Activated CD4-positive, alpha-beta T cell treated with anti-CD3 and anti-CD28 coated beads, Interleukin-2, Interleukin-4, amounts not matched to agents 100 ng/mL and 50 ng/mL, durations not matched to agents 16 hours and 8 hours (primary cell): ENCODE results near the gene IL27RA.
"Not testable (repeated sequence)": the region's sequence is repeated elsewhere in the genome, so short reads cannot be mapped to it uniquely, and the experiment has no call there.

Experiments used
- DNase-seq: peaks from one replicate; pipeline ENCODE4 v3.0.0-alpha.2; 2020; ENCODE audit warnings: low spot score

IL27RA gene

GRCh38 chr19:14030997-14031718, 404 bp upstream of the IL27RA start:
- DNase-seq, result no peak

DNA sequence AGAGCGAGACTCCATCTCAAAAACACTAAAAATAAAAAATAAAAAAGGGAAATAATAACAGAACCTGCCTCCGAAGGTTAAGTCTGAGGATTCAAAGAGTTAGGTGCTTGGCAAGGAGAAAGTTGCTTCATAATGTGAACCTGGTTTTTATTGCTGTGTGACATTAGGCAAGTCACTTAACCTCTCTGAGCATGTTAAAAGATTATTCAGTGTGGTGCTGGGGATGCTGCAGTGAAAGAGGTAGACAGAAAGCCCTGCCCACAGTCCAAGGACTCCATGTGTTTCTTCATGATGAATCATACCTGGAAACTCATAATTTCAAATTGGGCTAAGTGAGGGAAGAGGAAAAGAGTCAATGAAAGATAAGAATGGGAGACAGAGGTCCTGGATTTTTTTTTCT, 2.4 kb downstream of the IL27RA start:
- no peak for DNase-seq

DNA sequence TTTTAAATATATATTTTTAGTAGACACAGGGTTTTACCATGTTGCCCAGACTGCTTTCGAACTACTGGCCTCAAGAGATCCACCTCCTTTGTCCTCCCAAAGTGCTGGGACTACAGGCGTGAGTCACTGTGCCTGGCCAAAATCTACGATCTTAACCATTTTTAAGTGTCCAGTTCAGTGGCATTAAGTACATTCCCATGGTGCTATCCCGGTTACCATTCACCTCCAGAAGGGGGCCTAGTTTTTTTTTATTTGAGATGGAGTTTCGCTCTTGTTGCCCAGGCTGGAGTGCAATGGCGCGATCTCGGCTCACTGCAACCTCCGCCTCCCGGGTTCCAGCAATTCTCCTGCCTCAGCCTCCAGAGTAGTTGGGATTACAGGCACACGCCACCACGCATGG, 3.6 kb downstream of the IL27RA start:
- not testable (repeated sequence) for DNase-seq

DNA sequence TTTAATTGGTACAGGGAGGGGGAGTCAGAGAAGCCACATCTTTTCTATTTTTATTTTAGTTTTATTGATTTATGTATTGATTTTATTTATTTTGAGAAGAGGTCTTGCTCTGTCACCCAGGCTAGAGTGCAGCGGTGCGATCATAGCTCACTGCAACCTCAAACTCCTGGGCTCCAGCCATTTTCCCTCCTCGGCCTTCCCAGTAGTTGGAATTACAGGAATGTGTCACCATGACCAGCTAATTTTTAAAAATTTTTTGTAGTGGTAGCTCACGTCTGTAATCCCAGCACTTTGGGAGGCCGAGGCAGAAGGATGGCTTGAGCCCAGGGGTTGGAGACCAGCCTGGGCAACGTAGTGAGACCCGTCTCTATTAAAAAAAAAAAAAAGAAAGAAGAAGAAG, 4.1 kb downstream of the IL27RA start:
- no peak for DNase-seq

- no peak for DNase-seq
These were observed 7.6 kb downstream of the IL27RA start for GRCh38 chr19:14039181-14039580.

DNA sequence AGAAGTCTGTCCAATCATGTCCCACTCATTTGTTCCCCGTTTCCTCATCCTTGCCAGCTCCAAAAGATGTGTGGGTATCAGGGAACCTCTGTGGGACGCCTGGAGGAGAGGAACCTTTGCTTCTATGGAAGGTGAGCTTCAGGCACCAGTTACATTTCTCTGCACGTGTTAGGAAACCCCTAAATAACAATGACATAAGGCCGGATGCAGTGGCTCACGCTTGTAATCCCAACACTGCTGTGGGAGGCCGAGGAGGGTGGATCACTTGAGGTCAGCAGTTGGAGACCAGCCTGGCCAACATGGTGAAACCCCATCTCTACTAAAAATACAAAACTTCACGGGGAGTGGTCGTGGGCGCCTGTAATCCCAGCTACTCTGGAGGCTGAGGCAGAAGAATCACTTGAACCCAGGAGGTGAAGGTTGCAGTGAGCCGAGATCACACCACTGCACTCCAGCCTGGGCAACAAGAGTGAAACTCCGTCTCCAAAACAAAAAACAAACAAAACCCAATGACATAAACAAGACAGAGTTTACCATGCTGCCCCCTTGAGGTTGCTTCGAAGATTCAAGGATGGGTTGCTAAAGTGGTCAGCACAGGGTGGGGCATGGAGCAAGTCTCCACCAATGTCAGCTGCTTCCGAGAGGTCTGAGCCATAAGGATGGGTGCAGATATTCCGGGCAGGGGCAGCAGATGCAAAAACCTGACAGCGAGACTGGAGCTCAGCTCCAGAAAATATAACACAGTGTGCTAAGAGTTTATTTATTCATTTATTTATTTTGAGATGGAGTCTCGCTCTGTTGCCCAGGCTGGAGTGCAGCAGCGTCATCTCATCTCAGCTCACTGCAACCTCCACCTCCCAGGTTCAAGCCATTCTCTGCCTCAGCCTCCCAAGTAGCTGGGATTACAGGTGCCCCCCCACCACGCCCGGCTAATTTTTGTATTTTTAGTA, 11.4 kb downstream of the IL27RA start:
- DNase-seq, result peak; percentile 57

DNA sequence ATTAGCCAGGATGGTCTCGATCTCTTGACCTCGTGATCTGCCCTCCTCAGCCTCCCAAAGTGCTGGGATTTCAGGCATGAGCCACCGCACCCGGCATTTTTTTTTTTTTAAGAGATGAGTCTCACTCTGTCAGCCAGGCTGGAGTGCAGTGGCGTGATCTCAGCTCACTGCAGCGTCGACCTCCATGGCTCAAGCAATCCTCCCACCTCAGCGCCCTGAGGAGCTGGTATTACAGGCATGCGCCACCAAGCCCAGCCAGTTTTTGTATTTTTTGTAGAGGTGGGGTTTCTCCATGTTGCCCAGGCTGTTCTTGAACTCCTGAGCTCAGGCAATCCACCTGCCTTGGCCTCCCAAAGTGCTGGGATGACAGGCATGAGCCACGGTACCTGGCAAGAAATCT, 16.3 kb downstream of the IL27RA start:
- DNase-seq, result not testable (repeated sequence)

GRCh38 chr19:14048443-14049153, 17.0 kb downstream of the IL27RA start:
- DNase-seq, result peak; percentile 71

DNA sequence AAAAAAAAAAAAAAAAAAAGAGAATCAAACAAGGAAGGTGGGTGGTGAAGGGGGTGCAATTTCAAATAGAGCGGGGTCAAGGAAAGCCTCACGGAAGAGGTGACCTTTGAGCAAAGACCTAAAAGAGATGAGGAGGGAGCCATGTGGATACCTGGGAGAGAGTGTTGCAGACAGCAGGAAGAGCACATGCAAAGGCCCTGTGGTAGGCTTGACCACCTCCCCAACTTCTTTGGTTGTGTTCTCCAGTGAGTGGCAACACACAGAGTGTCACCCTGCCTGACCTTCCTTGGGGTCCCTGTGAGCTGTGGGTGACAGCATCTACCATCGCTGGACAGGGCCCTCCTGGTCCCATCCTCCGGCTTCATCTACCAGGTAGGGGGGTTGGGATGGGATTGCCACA, 18.9 kb downstream of the IL27RA start:
- DNase-seq, result no peak

- not testable (repeated sequence) for DNase-seq
These were observed 19.4 kb downstream of the IL27RA start for GRCh38 chr19:14050961-14051360.

DNA sequence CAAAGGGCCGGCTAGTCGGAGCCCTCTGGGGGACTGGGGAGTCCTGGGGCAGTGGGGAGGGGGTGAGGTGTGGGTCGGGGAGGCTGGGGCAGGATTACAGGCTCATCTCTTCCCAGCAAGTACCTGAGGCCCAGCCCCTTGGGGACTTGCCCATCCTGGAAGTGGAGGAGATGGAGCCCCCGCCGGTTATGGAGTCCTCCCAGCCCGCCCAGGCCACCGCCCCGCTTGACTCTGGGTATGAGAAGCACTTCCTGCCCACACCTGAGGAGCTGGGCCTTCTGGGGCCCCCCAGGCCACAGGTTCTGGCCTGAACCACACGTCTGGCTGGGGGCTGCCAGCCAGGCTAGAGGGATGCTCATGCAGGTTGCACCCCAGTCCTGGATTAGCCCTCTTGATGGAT, 20.4 kb downstream of the IL27RA start:
- no peak for DNase-seq

DNA sequence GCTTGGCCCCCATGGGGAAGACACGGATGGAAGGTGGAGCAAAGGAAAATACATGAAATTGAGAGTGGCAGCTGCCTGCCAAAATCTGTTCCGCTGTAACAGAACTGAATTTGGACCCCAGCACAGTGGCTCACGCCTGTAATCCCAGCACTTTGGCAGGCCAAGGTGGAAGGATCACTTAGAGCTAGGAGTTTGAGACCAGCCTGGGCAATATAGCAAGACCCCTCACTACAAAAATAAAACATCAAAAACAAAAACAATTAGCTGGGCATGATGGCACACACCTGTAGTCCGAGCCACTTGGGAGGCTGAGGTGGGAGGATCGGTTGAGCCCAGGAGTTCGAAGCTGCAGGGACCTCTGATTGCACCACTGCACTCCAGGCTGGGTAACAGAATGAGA, 20.9 kb downstream of the IL27RA start:
- no peak for DNase-seq

DNA sequence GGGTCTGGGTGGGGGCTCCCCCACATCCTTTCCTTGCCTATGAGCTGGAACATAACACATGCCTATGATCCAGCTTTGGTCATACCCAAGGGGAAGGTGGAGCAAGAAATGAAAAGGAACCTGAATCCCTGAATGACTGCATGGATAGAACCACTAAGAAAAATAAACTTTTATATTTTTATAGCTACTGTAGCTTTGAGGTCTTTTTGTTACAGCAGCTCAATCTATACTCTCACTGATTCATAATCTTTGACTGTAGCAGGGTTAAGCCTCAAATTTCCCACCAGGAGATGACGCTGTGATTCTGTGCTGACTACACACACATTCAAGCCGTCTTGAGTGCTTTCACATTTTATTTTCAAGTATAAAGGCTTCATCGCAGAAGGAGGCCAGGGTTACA, 21.5 kb downstream of the IL27RA start:
- no peak for DNase-seq

- DNase-seq, result no peak
These were observed 21.9 kb downstream of the IL27RA start for GRCh38 chr19:14053500-14053899.

DNA sequence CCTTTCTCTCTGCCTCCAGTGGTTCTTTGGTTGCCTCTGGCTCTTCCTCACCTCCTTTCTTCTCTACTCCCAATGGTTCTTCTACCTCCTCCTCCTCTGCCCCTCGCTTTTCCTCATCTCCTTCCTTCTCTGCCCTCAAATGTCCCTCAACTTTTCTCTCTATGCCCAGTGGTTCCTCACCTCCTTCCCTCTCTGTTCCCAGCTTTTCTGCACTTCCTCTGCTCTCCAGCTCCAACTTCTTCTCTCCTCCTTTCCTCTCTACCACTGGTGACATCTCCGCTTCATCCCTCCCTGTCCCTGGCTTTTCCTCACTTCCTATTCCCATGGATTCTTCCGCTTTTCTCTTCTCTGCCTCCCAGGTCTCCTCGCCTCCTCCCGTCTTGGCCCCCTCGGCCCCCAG, 22.5 kb downstream of the IL27RA start:
- no peak for DNase-seq

DNA sequence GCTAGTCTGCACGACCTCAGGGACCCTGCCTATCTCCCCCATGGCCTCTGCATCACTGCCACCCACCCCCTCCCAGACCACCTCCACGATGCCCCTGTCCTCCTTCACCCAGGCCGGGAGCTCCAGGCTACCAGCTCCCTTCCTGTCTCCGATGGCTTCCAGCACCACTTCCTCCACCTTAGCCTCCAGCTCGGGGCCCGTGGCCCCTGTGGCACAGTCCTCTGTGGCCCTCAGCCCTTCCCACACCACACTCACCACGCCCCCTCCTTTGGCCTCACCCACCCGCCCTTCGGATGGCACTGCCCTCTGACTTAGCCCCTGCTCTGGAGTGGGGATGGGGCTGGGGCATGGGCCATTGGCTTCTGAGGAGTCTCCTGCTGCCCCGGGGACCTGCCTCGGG, 23.2 kb downstream of the IL27RA start:
- DNase-seq, result no peak

GRCh38 chr19:14055396-14055795, 23.8 kb downstream of the IL27RA start:
- no peak for DNase-seq

DNA sequence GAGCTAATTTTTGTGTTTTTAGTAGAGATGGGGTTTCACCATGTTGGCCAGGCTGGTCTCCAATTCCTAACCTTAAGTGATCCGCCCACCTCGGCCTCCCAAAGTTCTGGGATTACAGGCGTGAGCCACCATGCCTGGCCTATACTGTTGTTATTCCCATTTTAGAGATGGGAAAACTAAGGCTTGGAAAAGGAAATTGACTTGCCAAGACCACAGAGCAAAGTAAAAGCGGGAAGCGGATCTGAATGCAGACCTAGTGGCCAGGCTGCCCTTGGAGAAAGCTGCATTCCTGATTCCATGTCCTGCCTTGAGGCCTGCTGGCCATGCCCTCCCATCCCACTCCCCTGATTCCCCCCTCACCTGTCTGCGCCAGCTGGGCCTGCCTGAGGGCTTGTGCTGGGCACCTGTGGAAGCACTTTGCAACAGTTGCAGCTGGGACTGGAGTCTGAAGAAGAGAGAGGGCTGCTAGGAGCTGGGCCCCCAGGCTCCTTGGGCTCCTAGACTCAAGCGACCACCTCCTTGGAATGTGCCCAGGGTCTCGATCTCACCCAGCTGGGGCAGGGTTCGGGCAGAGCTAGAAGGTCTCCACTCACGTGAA, 24.6 kb downstream of the IL27RA start:
- no peak for DNase-seq

DNA sequence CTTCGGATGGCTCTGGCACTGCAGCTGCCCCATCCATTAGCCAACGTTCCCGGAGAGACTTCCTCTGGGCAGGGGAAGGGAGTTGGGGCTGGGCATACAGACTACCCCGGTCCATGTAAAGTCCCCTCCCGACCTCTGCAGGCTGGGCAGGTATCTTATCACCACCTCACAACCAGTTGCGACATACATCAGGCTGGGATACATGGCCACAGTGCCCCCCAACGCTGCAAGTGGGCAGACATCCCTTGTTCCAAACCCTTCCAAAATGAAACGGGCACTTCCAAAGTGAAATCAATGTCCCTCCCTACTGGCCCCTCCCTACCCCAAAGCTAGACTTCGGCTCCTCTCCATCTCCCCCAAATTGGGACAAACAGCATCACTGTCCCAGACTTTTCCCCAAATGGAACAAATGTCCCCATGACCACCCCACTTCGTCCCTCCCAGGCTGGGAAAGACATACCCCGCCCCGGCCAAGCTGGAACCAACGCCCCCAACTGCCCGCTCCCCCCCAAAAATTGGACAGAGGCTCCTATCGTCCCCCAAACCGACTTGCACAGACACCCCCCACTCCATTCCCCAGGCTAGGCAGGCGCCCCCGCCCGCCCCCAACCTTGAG, 25.3 kb downstream of the IL27RA start:
- no peak for DNase-seq

DNA sequence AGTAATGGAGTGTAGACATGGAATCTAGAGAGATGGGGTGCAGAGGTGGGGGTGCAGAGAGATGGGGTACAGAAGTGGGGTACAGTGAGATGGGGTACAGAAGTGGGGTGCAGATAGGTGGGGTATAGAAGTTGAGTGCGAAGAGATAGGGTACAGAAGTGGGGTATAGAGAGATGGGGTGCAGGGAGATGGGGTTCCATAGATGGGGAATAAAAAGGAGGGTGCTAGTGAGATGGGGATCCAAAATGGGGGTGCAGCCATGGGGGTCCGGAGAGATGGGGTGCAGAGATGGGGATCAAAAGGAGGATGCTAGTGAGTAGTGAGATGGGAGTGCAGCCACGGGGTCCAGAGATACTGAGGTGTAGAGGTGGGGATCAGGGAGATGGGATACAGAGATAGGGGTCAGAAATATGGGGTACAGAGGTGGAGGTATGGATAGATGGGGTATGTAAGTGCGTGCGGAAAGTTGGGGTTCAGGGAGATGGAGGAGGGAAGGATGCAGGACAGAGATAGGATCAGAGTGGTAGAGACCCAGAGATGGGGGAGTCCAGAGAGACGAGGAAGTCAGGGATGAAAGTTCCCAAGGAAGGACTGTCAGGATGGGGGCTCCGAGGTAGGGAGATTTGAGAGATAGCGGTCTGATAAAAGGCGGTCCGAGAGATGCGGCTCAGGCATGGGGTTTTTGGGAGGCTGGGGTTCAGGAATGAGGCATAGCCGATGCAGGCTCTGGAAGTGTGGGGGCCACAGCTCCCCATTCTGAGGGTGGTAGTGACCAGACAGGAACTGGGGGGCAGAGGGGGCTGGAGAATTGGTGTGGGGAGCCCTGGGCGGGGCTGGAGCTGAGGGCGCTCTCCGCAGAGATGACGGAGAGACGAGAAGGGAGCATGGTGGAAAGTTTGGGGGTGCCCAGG, 26.9 kb downstream of the IL27RA start:
- no peak for DNase-seq

DNA sequence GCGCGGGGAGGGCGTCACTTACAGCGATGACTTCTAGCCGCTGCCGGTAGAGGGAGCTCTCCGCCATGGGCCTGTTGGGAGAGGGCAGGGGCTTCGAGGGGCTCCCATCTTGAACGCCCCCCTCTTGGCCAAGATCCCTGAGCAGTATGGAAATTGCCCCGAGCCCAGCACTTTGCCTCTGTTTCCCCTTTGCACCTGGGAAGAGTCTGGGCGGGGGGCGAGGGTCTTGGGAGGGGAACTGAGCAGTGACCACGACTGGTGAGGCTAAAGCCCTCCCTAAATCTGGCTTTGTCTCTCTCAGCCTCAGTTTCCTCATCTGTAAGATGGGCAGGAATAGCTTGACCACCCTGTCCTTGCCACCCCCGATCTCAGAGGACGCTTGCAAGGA, 27.5 kb downstream of the IL27RA start:
- peak; percentile 39 for DNase-seq
